ENCODE results near the gene GLT6D1.
"Not testable (repeated sequence)": the region's sequence is repeated elsewhere in the genome, so short reads cannot be mapped to it uniquely, and the experiment has no call there.

The GLT6D1 gene

GRCh38 chr9:135671591-135672041, 32.3 kb upstream of the GLT6D1 start:
- H3K4me2 ChIP-seq (ENCODE audit: low read length), result no peak overlapping the region
- H3K27me3 ChIP-seq (ENCODE audit: low read depth, low read length), result no peaks in the 10 kb centered on the region
- no peaks in the 10 kb centered on the region for H3K9me3 ChIP-seq (ENCODE audit: insufficient read depth, low read length)
- no peaks in the 10 kb centered on the region for H3K4me1 ChIP-seq (ENCODE audit: low read length)
- no peaks in the 10 kb centered on the region for H3K79me2 ChIP-seq (ENCODE audit: low read length)
- no peaks in the 10 kb centered on the region for H3K36me3 ChIP-seq (replicated peaks; ENCODE audit: low read depth, low read length)
- no peak overlapping the region for H2AFZ ChIP-seq (ENCODE audit: low read depth, low read length)
- TF ChIP-seq EZH2phosphoT487 (IDR thresholded peaks at IDR 0.05; ENCODE audit: low read depth) (no peak), CTCF (IDR thresholded peaks at IDR 0.05; ENCODE audit: low read depth, low read length) (no peak)
- H3K27ac ChIP-seq (ENCODE audit: low read length), result no peak overlapping the region
- H3K4me3 ChIP-seq (ENCODE audit: low read length), result no peak overlapping the region
- no peak overlapping the region for H3K9ac ChIP-seq (ENCODE audit: low read length)
- no peaks in the 10 kb centered on the region for H4K20me1 ChIP-seq (ENCODE audit: insufficient read depth, low read length)

- Histone ChIP-seq H3K27me3 (ENCODE audit: low read depth, low read length) (no peaks in the 10 kb centered on the region), H3K4me3 (ENCODE audit: low read length) (no peak overlapping the region), H3K9ac (ENCODE audit: low read length) (no peak overlapping the region), H3K4me2 (ENCODE audit: low read length) (no peak overlapping the region), H3K4me1 (ENCODE audit: low read length) (no peaks in the 10 kb centered on the region), H3K27ac (ENCODE audit: low read length) (no peak overlapping the region), H3K36me3 (replicated peaks; ENCODE audit: low read depth, low read length) (no peaks in the 10 kb centered on the region), H4K20me1 (ENCODE audit: insufficient read depth, low read length) (no peaks in the 10 kb centered on the region), H2AFZ (ENCODE audit: low read depth, low read length) (no peak overlapping the region), H3K79me2 (ENCODE audit: low read length) (no peaks in the 10 kb centered on the region), H3K9me3 (ENCODE audit: insufficient read depth, low read length) (no peaks in the 10 kb centered on the region)
- TF ChIP-seq CTCF (IDR thresholded peaks at IDR 0.05; ENCODE audit: low read depth, low read length) (no peak), EZH2phosphoT487 (IDR thresholded peaks at IDR 0.05; ENCODE audit: low read depth) (no peak)
Observed at GRCh38 chr9:135670721-135671590, 31.6 kb upstream of the GLT6D1 start.

GRCh38 chr9:135669616-135670285, 30.4 kb upstream of the GLT6D1 start:
- Histone ChIP-seq H2AFZ (ENCODE audit: low read depth, low read length) (no peak overlapping the region), H3K36me3 (replicated peaks; ENCODE audit: low read depth, low read length) (no peaks in the 10 kb centered on the region), H3K9me3 (ENCODE audit: insufficient read depth, low read length) (no peaks in the 10 kb centered on the region), H3K9ac (ENCODE audit: low read length) (no peak overlapping the region), H3K4me3 (ENCODE audit: low read length) (no peak overlapping the region), H3K4me1 (ENCODE audit: low read length) (no peaks in the 10 kb centered on the region), H3K4me2 (ENCODE audit: low read length) (no peak overlapping the region), H3K27ac (ENCODE audit: low read length) (no peak overlapping the region), H3K79me2 (ENCODE audit: low read length) (no peaks in the 10 kb centered on the region), H3K27me3 (ENCODE audit: low read depth, low read length) (no peaks in the 10 kb centered on the region), H4K20me1 (ENCODE audit: insufficient read depth, low read length) (no peaks in the 10 kb centered on the region)
- no peak for TF ChIP-seq EZH2phosphoT487 (IDR thresholded peaks at IDR 0.05; ENCODE audit: low read depth)
- TF ChIP-seq CTCF (IDR thresholded peaks at IDR 0.05; ENCODE audit: low read depth, low read length), result no peak

GRCh38 chr9:135669018-135669417, 29.7 kb upstream of the GLT6D1 start:
- H3K27me3 ChIP-seq (ENCODE audit: low read depth, low read length); H4K20me1 ChIP-seq (ENCODE audit: insufficient read depth, low read length); H3K36me3 ChIP-seq (replicated peaks; ENCODE audit: low read depth, low read length); H3K9me3 ChIP-seq (ENCODE audit: insufficient read depth, low read length); H3K4me1 ChIP-seq (ENCODE audit: low read length); H3K27ac ChIP-seq (ENCODE audit: low read length); H2AFZ ChIP-seq (ENCODE audit: low read depth, low read length); H3K9ac ChIP-seq (ENCODE audit: low read length); H3K79me2 ChIP-seq (ENCODE audit: low read length); H3K4me2 ChIP-seq (ENCODE audit: low read length); H3K4me3 ChIP-seq (ENCODE audit: low read length): not testable (repeated sequence)

Data from OCI-LY3 (cell line).